ENCODE data around the gene RSPH9.

DNA sequence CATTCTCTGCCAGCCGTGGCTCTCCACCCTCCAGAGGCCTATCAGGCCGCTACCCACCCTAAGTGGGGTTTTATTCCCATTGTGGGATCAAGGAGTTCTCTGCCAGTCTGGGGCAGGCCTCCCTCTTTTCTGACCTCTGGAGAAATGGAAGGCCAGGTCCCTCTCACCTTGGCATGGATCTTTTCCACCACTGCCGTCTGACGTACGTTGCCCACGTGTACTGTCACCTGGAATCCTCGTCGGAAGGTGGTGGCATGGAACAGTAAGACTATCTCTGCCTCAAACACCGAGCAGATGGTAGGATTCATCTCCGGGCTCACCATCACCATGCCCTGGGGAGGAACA is 23.0 kb upstream of the RSPH9 start:
- TF ChIP-seq, protein P1, sequence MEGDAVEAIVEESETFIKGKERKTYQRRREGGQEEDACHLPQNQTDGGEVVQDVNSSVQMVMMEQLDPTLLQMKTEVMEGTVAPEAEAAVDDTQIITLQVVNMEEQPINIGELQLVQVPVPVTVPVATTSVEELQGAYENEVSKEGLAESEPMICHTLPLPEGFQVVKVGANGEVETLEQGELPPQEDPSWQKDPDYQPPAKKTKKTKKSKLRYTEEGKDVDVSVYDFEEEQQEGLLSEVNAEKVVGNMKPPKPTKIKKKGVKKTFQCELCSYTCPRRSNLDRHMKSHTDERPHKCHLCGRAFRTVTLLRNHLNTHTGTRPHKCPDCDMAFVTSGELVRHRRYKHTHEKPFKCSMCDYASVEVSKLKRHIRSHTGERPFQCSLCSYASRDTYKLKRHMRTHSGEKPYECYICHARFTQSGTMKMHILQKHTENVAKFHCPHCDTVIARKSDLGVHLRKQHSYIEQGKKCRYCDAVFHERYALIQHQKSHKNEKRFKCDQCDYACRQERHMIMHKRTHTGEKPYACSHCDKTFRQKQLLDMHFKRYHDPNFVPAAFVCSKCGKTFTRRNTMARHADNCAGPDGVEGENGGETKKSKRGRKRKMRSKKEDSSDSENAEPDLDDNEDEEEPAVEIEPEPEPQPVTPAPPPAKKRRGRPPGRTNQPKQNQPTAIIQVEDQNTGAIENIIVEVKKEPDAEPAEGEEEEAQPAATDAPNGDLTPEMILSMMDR (IDR thresholded peaks at IDR 0.05; ENCODE audit: low read length) = no peak
- TF ChIP-seq EZH2phosphoT487 (IDR thresholded peaks at IDR 0.05; ENCODE audit: low read length) = no peak

Measured in MM.1S (cell line).